Measurements from ENCODE around the gene SPANXC.
"Not testable (repeated sequence)": the region's sequence is repeated elsewhere in the genome, so short reads cannot be mapped to it uniquely, and the experiment has no call there.

The SPANXC gene, protein sequence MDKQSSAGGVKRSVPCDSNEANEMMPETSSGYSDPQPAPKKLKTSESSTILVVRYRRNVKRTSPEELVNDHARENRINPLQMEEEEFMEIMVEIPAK

GRCh38 chrX:141242417-141242816, at the start of gene SPANXC:
SPANXC (minus strand) TSS chrX:141242517; CDS start chrX:141242457, 60 bp downstream.
- DNase-seq (ENCODE audit: low read depth, low spot score): not testable (repeated sequence)

DNA sequence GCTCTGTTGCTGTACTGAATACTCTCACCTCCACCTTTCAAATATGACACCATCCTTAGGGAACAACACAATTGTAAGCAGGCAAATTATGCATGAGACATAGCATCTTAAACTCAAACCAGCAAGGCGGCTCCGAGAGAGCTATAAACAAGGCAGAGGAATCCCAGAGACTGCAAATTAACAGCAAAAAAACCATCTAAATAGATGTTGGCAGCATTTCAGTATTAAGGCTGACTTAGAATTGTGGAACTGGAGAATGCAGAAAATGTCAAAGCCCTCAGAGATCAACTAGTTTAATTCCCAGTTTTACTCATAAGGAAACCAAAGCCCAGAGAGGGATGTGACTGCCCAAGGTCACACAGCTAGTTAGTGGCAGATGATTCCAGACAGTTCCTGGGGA, 37.2 kb upstream of the SPANXC start:
- DNase-seq (ENCODE audit: low read depth, low spot score): no peak

- no peak for DNase-seq (ENCODE audit: low read depth, low spot score)
Observed at GRCh38 chrX:141278306-141278705, 36.0 kb upstream of the SPANXC start.

DNA sequence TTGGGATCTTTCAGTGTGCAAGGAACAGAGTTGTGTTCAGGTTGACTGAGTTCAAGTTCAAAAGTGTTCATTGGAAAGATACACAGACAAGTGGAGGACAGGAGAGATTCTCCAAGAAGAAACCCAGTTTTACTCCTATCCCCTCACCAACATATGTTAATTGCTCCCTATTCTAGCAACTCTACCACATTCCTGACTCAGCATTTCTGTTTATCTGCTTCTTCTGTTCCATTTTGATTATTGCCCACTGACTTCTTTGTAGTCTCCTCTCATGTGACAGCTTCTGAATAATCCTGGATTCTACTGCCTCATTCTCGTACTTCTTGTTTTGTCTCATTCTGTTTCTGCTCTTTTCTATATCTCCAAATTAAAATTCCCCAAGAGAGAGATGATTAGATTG, 15.8 kb upstream of the SPANXC start:
- DNase-seq (ENCODE audit: low read depth, low spot score): no peak

GRCh38 chrX:141221611-141222010, 20.7 kb downstream of the SPANXC start:
- DNase-seq (ENCODE audit: low read depth, low spot score): no peak

- DNase-seq (ENCODE audit: low read depth, low spot score): no peak
Observed at GRCh38 chrX:141220342-141221008, 21.8 kb downstream of the SPANXC start.

GRCh38 chrX:141214196-141214595, 28.1 kb downstream of the SPANXC start:
- no peak for DNase-seq (ENCODE audit: low read depth, low spot score)

- DNase-seq (ENCODE audit: low read depth, low spot score): no peak
Observed at GRCh38 chrX:141201962-141202361, 40.4 kb downstream of the SPANXC start.

All from brain pericyte (primary cell).